ENCODE data around the gene SUN2.

The SUN2 gene

DNA sequence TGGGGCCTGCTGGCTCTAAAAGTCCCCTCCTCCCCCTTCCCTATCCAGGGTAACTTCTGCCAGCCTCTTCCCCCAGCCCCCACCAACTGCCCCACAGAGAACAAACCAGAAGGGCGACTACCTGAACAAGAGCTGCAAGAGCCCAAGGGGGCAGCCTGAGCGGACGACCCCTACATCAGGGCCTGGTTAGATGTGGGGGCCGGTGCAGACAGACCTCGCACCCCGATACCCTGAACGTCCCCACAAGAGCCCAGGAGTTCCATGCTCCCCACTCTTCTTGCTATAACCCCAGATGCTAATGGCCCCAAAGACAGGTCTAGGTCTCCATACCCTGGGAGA, 20.7 kb downstream of the SUN2 start:
- no peak for DNase-seq (ENCODE audit: low read depth)

DNA sequence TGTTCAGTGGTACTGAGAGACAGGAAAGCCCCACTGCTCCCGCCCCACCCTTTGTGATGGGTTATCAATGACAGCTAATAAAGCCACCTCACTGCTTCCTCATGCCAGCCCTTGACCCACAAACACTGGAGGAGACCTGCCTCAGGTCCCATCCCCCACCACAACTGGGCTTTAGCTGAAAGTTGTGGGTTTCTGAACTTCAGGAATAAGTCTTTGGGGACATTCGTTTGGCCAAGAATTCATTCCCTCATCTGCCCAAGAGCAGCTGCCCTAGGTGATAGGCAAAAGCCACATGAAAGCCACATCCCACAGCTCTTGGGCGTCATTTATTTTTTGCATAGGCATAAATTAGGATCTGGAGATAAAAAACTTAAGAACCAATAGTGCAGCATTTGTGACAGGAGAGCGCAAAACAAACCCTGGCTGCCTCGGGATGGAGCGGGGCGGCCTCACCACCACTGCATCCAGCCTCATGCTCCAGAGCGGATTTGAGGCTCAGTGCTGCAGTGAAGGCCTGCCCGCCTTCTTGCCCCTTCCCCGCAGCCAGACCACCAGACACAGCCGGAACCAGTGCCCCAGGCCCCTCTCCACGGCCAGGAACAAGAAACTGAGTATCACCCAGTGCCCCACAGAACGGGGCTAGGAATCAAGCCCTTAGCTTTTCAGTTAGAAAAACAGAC, 21.2 kb downstream of the SUN2 start:
- DNase-seq (ENCODE audit: low read depth) = no peak

DNA sequence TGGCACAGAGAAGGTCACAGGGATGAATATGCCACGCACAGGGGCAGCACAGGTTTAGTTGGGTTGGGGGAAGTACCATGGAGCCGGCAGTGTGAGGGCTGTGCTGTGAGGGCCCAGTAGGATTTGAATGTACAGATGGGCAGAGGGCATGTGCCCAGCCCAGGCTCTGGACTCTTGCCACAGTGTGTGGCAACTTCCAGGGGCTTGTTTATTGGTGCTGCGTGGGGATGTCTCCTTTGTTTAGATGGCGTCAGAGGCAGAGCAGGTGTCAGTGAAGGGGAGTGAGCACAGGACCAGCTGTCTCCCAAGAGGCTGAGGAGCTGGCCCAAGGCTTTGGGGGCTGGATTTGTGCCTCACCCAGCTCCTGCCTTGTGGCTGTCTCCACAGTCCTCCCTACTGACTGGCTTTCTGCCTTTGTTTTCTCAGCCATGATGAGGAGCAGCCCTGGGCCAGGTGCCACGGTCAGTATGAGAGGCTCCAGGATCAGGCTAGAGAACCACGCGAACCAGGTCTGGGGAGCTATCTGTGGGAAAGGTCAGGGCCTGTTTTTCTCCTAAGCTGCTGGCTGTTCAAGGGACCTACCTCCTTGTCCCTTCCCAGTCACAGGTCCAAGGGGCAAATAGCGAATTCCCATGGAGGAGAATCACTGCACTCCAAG, 21.9 kb downstream of the SUN2 start:
- DNase-seq (ENCODE audit: low read depth) = peak; percentile 73

DNA sequence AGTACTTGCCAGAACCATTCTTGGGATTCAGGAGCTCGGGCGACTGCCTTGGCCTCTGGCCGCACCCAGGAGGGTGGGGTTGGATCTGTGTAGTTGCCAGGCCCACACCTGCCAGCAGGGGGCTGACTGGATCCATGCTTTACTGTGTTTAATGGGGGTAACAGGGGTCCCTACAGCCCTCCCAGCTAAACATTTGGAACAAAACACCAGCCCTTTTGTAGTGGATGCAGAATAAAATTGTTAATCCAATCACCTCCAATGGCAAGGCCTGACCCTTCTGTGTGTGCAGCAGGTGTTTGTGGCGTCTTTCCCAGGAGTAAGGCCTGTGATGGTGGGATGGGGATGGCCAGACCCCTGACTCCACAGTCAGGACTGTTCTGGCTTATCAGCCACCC, 22.5 kb downstream of the SUN2 start:
- no peak for DNase-seq (ENCODE audit: low read depth)

DNA sequence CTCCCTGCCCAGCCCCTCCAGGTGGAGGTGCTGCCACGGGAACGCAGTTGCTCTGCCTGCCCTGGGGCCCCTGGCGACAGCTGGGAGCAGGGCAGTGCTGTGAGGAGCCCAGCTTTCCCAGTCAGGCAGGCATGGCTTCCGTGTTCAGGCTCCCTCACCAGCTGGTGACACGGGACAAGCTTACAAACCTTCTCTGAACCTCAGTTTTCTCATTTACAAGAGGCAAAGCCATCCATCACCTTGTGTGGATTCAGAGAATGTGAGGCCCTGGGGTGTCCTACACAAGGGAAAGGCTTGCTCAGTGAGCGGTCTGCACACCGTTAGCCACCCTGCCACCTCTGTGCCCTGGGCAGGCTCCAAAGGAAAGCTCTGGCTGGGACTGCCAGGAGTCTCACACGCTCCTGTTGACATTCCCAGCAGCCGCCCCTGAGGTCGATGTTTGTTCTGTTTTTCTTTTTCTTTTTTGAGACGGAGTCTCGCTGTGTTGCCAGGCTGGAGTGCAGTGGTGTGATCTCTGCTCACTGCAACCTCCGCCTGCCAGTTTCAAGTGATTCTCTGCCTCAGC, 23.5 kb downstream of the SUN2 start:
- no peak for DNase-seq (ENCODE audit: low read depth)

DNA sequence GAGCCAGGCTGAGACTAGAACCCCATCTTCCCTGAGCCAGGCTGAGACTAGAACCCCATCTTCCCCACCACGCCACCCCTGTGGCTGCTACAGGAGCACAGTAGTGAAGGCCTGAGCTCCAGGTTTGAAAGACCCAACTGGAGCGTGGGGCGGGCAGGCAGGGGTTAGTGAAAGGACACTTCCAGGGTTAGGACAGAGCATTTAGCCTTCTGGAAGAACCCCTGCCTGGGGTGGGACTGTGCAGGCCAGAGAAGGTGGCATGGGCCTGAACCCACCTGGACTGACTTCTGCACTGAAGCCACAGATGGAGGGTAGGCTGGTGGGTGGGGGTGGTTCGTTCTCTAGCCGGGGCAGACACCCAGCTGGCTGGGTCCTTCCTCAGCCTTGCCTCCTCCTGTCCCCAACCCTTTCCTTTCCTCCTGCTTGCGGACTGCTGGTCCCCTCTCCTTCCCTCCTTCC, 24.1 kb downstream of the SUN2 start:
- no peak for DNase-seq (ENCODE audit: low read depth)

DNA sequence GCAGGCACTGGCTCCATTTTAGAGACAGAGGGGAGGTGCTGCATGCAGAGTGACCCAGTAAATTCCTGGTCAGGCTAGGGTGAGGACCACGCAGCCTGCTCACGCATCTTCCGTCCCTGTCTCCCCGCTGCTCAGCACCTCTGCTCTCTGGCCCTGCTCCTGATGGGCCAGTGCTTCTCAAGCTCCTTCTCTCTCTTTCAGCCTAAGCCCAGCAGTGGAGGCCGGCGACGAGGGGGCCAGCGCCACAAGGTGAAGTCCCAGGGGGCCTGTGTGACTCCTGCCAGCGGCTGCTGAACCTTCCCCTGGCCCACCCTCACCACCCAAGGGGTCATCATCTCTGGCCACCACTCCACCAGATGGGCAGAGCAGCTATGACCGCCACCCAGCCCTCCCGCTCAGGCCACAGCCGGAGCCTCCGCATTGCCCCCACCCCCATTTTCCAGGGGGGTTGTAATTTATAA, 25.4 kb downstream of the SUN2 start:
- no peak for DNase-seq (ENCODE audit: low read depth)

DNA sequence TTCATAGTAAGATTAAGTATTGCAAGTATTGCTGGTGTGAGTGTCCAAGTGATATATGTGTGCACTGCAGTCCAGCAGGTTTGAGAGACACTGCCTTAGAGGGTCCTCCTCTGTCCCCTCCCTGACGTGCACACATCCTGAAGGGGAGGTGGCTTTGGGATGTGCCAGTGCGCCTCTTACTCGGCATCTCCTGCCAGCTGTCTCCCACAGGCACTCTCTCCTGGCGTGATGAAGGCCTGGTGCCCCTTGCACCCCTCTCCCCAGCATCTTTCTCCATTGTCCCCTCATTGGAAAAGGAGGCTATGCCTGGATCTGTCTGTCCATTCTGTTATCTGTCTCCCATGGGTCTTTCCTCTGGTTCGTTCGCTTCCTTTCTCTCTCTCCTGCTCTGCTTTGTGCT, 25.9 kb downstream of the SUN2 start:
- no peak for DNase-seq (ENCODE audit: low read depth)

DNA sequence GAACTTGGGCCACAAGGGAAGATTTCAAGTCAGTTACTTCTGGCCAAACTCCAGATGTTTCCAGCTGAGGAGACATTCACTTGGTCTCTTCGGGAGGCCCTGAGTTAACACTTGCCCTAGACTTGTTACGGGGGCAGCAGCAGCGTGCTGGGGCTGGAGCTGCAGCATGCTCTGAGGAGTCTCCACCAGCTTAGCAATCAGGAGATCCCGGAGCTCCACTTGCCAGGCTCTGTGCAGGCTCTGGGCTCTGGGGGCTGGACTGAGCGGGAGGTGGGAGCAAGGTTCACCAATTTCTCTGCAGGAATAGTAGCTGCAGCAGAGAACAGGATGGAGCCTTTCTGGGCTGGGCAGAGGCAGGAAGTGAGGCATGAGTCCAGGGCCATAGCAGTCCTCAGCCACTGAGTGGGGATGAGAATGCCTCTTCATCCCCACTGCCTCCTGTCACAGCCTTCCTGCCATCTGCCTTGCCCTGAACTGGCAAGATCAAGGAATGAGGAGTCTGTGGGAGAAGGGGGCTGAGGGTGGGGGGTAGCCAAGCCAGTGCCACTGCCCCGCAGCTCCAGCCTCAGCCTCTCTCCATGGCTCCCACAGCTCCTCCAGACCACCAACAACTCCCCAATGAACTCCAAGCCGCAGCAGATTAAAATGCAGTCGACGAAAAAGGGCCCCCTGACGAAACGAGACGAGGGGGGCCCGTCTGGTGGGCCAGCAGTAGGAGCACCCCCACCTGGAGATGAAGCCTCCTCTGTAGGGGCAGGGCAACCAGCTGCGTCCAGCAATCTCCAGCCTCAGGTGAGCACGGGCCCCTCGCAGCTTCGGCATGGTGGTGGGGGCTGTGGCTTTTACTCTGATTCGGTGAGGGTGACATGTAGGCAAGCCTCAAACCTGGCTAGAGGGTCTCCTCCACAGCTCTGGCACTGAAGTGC, 26.7 kb downstream of the SUN2 start:
- no peak for DNase-seq (ENCODE audit: low read depth)

DNA sequence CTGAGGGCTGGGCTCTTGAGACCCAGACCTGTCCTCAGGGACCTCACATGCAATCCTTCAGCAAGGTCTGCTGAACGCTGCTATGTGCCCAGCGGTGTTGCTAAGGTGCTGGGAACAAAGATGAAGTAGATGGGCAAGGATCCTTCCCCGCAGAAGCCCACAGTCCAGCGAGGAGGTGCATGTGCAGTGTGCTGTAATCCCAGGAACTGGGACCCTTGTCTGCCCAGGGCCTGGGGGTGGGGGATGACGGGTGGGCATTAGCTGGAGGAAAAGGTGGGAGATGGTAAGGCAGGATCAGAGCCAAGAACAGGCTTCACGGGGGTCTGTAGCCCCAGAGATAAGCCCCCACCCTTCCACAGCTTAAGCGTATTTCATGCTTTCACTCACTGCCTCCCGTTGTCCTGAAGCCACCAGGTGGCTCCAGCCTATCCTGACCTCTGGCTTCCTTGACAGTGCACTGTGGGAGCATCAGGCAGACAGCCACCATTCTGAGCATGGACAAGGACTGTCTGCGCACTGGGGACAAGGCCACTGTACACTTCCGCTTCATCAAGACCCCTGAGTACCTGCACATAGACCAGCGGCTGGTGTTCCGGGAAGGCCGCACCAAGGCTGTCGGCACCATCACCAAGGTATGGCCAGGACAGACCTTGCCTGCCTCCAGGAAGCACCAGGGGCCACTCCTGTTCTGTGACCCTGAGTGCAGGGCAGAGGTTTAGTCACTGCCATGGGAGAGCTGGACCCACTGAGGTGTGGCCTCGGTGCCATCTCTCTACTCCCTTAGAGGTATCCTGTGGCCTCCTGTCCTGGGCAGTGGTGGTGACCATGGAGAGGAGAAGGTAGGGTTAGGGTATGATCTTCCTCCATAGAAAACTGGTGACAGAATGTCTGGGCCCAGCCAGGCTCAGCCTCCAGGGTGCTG, 28.0 kb downstream of the SUN2 start:
- DNase-seq (ENCODE audit: low read depth) = no peak

DNA sequence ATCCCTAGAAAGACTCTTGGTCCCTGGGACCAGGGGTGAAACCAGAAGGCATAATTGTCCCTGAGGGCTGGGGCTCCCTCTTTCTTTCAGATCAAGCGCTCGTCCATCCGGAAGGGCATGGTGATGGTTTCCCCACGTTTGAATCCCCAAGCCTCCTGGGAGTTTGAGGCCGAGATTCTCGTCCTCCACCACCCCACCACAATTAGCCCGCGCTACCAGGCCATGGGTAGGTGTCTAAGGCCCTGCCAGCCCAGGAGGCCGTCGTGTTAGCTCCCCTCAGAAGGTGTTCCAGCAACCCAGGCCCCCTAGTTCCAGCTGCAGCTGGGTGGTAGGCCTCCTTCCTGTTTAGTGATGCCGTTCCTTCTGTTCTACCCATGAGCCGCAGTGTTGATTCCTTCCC, 28.7 kb downstream of the SUN2 start:
- DNase-seq (ENCODE audit: low read depth) = no peak

DNA sequence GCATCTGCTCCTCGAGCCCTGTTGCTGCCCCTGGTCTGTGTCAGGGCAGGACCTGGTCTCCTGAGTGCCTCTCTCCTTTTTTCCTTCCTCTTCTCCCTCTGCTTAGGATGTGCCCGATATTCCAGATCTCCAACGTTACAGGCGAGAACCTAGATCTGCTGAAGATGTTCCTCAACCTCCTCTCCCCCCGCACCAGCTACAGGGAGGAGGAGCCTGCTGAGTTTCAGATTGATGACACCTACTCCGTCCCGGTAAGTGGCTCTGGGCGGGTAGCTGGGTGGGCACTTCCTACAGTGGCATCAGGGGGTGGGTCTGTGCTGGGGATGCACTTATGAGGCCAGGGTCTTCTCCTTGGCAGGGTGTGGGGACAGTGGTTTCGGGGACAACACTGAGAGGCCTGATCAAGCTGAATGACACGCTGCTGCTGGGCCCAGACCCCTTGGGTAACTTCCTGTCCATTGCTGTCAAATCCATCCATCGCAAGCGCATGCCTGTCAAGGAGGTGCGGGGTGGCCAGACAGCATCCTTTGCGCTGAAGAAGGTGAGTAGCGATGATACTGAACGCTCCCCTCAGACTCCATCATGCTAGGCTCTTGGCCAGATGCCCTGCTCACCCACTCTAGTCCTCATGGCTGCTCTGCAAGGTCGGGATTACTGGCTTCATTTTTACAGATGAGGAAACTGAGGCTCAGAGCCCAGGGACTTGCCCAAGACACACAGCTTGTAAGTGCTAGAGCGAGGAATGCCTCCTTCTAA, 29.7 kb downstream of the SUN2 start:
- DNase-seq (ENCODE audit: low read depth) = no peak

DNA sequence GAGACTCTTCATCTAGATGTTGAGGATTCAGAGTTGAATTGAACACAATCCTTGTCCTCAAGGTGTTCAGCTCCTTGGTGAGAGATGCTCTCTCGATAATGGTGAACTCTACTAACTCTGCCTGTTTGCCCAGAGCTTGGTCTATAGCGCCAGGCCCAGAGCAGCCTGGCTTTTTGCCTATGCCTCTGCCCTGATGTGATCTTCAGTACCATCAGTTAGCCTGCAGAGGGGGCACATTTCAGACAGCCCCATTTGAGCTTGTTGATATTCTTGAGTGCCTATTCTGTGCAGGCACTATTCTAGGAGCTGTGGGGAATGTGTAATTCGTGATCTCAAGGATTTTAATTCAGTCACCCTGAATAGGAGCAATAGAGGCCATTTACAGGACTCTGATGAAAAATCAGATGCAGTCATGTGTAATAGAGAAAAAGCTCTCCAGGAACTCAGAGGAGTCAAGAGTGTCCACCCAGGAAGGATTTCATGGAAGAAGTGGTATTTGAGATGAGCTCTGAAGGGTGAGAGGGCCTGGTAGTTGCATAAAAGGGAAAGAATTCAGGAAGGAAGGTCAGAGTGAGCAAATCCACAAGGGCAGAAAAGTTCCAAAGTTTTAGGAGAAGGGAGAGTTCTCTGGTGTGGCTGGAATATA, 30.7 kb downstream of the SUN2 start:
- peak; percentile 22 for DNase-seq (ENCODE audit: low read depth)

DNA sequence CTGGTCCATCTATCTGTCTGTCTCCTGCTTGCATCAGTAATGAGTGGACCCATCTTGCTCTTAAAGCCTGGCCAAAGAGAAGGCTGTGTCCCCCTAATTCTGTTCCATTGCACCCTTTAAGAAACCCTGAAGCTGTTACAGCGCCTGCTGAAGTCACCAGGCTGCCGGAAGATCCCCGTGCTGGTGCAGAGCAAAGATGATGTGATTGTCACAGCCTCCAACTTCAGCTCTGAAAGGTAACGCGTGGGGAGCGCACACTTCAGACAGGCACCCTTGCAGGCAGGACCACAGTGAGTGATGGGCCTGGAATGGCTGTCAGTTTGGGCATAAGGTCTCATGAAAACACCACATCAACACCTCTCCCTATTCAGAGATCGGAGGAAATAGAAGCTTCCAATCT, 31.6 kb downstream of the SUN2 start:
- DNase-seq (ENCODE audit: low read depth) = no peak

DNA sequence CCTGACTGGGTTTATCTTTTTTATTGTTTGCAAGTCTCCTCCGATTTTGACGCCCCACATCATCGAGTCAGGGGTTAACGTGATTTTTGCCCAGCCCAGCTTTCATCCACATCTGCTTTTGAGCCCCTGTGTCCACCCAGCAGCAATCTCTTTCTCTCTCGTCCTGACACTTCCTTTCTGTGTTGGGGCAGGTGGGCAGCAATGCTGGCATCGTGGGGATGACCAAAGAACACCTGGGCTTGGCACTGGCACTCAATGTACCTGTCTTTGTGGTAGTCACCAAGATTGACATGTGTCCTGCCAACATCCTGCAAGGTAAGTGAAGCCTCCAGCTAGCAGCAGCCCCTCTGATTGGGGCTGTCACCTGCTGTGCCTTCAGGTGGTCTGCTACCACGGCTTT, 34.2 kb downstream of the SUN2 start:
- no peak for DNase-seq (ENCODE audit: low read depth)

DNA sequence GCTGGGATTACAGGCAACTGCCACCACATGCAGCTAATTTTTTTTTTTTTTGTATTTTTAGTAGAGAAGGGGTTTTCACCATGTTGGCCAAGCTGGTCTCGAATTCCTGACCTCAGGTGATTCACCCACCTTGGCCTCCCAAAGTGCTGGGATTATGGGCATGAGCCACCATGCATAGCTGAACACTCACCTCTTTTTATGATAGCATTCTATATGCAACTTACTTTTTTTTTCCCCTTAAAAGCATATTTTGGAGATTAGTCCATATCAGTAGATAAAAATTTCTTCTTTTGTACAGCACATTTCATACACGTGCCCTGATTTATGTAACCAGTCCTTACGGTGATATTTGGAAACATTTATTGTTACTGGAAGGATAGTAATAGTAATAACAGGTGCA, 35.4 kb downstream of the SUN2 start:
- no peak for DNase-seq (ENCODE audit: low read depth)

DNA sequence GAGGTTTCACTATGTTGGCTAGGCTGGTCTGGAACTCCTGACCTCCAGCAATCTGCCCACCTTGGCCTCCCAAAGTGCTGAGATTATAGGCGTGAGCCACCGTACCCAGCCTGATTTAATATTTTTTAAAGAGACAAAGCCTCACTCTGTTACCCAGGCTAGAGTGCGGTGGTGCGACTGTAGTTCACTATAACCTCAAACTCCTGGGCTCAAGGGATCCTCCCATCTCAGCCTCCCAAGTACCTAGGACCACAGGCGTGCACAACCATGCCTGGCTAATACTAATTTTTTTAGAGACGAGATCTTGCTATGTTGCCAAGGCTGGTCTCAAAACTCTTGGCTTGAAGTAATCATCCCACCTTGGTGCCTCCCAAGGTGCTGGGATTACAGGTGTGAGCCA, 36.6 kb downstream of the SUN2 start:
- no peak for DNase-seq (ENCODE audit: low read depth)

DNA sequence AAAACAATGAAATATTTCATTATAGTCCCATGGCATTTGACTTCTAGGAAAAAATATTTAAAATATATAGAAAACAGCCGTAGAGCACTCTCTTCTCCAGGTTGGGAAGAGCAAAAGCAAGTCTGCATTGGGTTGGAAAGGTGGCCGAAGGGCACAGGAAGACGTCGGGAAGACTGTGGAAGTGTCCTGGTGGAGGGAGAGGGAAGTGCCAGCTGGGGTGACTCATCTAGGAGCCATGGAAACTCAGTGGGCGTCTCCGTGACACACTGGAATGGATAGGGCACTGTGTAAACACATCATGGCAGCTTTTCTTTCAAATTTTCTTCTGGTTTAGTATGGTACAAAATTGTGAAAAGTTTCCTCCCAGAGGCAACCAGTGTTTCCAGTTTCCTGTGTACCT, 37.4 kb downstream of the SUN2 start:
- DNase-seq (ENCODE audit: low read depth) = peak; percentile 81

DNA sequence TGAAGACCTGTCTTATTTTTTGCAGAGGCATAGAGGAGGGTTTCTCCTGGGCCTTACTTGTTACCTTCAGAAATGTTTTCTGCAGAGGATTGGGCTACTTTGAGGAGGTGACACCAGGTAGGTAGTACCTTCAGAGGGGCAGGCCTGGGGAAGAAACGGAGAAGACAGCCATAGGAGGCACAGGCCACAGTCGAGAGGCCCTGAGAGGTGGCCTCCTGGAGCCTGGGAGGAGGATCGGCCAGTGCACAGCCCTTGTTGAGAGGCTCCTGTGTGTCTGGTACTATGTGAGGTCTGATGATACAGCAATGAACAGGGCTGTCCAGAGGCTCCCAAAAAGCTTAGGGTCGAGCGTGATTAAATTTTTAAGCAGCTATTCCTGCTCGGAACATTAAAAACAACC, 38.6 kb downstream of the SUN2 start:
- no peak for DNase-seq (ENCODE audit: low read depth)

DNA sequence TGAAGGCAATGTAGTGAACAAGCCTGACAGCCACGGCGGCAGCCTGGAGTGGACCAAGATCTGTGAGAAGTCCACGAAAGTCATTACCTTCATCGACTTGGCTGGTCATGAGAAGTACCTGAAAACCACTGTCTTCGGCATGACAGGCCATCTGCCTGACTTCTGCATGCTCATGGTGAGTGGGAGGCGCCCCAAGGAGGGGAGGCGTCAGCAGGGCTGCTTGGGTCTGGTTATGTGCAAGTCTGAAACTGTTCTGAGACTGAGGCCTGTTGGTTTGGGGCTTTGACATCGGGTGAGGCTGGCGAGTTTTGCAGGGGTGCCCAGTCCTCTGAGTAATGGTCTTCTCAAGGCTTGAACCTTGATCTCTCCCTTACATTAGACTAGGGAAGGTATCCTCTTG, 39.0 kb downstream of the SUN2 start:
- DNase-seq (ENCODE audit: low read depth) = no peak
